ENCODE results near the gene SRD5A2. TPM values are rescaled to one million over a fixed set of nuclear protein-coding genes. Genes with fewer than 3 reads are reported as not detected.

The SRD5A2 gene
- total RNA-seq, 2 donors from 2014 or later: 0.26 TPM; not detected in 1

DNA sequence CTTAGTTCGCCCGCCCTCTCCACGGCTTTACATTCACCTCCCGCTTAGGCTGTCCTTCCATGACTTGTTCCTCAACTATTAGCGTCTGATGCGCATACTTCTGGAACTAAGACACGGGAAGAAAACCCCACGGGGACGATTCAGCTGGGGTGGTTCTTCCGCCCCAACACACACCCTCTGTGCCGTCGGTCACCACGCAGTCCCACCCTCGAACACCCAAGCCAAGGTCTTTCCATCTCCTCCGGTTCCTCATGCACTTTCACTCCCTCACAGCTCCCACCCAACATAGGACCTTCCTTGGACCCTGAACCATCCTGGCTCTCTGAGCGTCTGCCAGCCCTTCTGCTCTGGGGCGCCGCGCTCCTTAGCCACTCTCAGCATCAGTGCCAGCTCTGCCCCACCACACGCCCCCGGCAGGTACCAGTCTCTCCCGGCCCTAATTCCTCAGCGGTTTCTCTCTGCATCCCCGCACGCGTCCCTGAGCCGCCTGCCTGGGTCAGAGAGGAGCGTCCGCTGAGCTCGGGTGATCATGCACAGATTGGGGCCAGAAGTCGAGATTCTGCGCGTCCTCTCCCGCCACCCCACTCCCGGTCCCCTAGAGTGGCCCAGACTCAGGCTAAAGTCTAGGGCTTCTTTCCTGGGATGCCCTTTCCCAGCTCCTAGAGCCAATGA, 522 bp upstream of the SRD5A2 start:
- Histone ChIP-seq H3K9me3 (no peaks in the 10 kb centered on the region), H3K36me3 (replicated peaks in 1 of 2; ENCODE audit: insufficient read depth in 1 of 2, low read depth in 2 of 2) (no peaks in the 10 kb centered on the region), H3K27me3 (no peaks in the 10 kb centered on the region), H3K4me1 (no peaks in the 10 kb centered on the region), H3K4me3 (no peak overlapping the region), H3K27ac (no peak overlapping the region)
- ATAC-seq (no peak), DNase-seq (no peak)
- 38 to 39% methylated on average over 32 to 35 of the region's 35 CpGs for WGBS, 2 donors
- intact Hi-C loops (cut with DNase I): no loop called here
- TF ChIP-seq POLR2A (IDR thresholded peaks at IDR 0.05): no peak
- TF ChIP-seq, protein P1, sequence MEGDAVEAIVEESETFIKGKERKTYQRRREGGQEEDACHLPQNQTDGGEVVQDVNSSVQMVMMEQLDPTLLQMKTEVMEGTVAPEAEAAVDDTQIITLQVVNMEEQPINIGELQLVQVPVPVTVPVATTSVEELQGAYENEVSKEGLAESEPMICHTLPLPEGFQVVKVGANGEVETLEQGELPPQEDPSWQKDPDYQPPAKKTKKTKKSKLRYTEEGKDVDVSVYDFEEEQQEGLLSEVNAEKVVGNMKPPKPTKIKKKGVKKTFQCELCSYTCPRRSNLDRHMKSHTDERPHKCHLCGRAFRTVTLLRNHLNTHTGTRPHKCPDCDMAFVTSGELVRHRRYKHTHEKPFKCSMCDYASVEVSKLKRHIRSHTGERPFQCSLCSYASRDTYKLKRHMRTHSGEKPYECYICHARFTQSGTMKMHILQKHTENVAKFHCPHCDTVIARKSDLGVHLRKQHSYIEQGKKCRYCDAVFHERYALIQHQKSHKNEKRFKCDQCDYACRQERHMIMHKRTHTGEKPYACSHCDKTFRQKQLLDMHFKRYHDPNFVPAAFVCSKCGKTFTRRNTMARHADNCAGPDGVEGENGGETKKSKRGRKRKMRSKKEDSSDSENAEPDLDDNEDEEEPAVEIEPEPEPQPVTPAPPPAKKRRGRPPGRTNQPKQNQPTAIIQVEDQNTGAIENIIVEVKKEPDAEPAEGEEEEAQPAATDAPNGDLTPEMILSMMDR (IDR thresholded peaks at IDR 0.05): no peak

DNA sequence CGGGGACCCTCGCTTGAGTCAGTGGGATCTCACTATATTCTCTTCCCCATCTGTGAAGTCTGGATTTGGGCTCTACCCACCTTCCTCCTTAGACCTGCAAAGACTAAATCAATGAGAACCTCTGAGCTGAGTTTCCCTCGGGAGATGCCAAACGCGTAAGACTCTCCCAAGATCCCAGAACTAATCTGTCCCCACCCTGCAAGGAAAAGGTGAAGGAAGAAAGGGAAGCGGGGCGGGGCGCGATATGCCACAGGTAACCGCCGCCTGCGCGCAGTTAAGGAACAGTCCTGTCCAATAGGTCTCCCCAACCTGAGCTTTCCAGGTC, 780 bp downstream of the SRD5A2 start:
- 2% methylated on average over 8 to 13 of the region's 13 CpGs for WGBS, 2 donors
- intact Hi-C loops (cut with DNase I): no loop called here
- Histone ChIP-seq H3K27ac (no peak overlapping the region), H3K4me3 (no peak overlapping the region), H3K9me3 (no peaks in the 10 kb centered on the region), H3K36me3 (replicated peaks in 1 of 2; ENCODE audit: insufficient read depth in 1 of 2, low read depth in 2 of 2) (no peaks in the 10 kb centered on the region), H3K4me1 (no peaks in the 10 kb centered on the region), H3K27me3 (no peaks in the 10 kb centered on the region)
- DNase-seq: no peak
- ATAC-seq: no peak
- TF ChIP-seq, protein P1 (IDR thresholded peaks at IDR 0.05): no peak
- TF ChIP-seq POLR2A (IDR thresholded peaks at IDR 0.05): no peak

DNA sequence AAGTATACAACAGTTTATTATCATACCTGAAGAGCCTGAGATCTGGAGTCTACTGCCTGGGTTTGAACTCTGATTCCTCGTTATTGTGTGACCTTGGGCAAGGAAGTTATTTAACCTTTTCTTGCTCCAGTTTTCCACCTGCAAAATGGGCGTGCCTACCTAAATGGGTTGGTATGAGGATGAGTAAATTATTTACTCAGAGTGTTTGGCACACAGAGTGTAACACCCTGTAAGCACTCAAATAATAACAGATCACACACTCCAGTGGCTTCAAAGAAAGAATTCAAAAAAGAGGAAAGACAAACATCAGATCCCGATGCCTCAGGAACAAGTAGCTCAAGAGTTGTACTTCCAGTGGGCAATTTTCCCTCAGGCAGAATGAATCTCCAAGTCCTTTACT, 2.4 kb downstream of the SRD5A2 start:
- DNase-seq (no peak), ATAC-seq (no peak)
- intact Hi-C loops (cut with DNase I): no loop called here
- no peaks in the 10 kb centered on the region for H3K27me3 ChIP-seq
- H3K4me1 ChIP-seq: no peaks in the 10 kb centered on the region
- no peaks in the 10 kb centered on the region for H3K36me3 ChIP-seq (replicated peaks in 1 of 2; ENCODE audit: insufficient read depth in 1 of 2, low read depth in 2 of 2)
- H3K9me3 ChIP-seq: no peaks in the 10 kb centered on the region
- H3K27ac ChIP-seq: no peak overlapping the region
- TF ChIP-seq POLR2A (IDR thresholded peaks at IDR 0.05): no peak
- TF ChIP-seq, protein P1 (IDR thresholded peaks at IDR 0.05): no peak
- WGBS, 2 donors: 22 to 26% methylated on average over 3 of the region's 3 CpGs
- H3K4me3 ChIP-seq: no peak overlapping the region

DNA sequence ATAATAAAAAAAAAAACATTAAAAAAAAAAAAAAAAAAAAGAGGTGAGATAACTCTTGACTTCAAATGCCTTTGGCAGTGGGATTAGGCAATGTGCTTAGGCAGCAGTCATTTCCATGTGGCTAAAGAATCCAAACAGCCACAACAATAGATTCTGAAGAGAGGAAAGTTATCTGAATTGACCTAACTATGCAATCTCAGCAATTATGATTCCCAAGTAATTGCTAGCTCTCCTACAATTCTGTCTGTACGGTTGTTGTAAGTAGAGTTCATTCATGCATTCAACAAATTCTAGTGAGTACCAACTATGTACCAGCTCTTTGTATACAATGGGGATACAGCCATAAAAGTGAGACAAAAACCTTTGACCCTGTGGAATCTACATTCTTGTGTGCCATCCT, 3.6 kb downstream of the SRD5A2 start:
- 29 to 65% methylated on average over 1 of the region's 1 CpG for WGBS, 2 donors
- ATAC-seq (no peak), DNase-seq (no peak)
- intact Hi-C loops (cut with DNase I): no loop called here
- TF ChIP-seq, protein P1 (IDR thresholded peaks at IDR 0.05): no peak
- TF ChIP-seq POLR2A (IDR thresholded peaks at IDR 0.05): no peak
- Histone ChIP-seq H3K27ac (no peak overlapping the region), H3K36me3 (replicated peaks in 1 of 2; ENCODE audit: insufficient read depth in 1 of 2, low read depth in 2 of 2) (no peaks in the 10 kb centered on the region), H3K4me3 (no peak overlapping the region), H3K9me3 (no peaks in the 10 kb centered on the region), H3K4me1 (no peaks in the 10 kb centered on the region), H3K27me3 (no peaks in the 10 kb centered on the region)

DNA sequence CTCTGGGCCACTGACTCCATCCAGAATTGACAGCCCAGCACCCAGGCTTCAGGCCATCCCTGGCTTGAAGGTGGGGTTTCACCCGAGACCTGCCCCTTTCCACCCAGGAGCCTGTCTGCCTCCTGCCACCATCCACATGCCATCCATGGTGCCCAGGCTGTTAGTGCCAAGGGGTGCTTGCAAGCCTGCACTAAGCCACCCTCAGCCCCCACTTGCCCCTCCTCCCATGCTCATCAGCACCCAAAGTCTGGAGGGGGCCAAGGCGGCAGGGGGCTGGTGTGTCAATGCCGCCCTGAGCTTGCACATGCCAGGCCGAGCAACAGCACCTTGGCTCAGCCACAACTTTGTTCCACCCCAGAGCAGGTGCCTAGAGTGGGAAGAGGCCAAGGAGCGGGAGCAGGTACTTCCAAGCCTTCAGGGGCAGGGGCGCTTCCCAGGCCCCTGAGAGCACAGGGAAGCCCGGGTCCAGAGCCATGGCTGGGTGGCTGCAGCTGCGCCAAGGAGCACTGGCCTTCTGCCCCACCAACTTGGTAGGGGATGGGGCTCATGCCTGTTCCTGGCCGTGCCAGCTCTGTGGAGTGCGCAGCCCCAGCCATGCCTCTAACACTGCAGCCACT, 12.0 kb downstream of the SRD5A2 start:
- no peaks in the 10 kb centered on the region for H3K27me3 ChIP-seq
- 76 to 84% methylated on average over 9 to 10 of the region's 10 CpGs for WGBS, 2 donors
- DNase-seq: no peak
- TF ChIP-seq, protein P1 (IDR thresholded peaks at IDR 0.05): no peak
- TF ChIP-seq POLR2A (IDR thresholded peaks at IDR 0.05): no peak
- H3K4me3 ChIP-seq: no peak overlapping the region
- no peak for ATAC-seq
- H3K27ac ChIP-seq: no peak overlapping the region
- intact Hi-C loops (cut with DNase I): no loop called here
- H3K4me1 ChIP-seq: no peaks in the 10 kb centered on the region
- H3K36me3 ChIP-seq (replicated peaks in 1 of 2; ENCODE audit: insufficient read depth in 1 of 2, low read depth in 2 of 2): no peaks in the 10 kb centered on the region
- H3K9me3 ChIP-seq: peaks cover 0 to 11% (median 0%) of the 10 kb centered on the region in 3 donors
